GM18499 (cell line): ENCODE measurements around the gene ATP11A.
"Not testable (repeated sequence)": the region's sequence is repeated elsewhere in the genome, so short reads cannot be mapped to it uniquely, and the experiment has no call there.

Experiments
- ATAC-seq: cut with Tn5 transposase; IDR thresholded peaks from one replicate; pipeline ENCODE4 v1.9.1; 2021; ENCODE audit warnings: moderate number of reproducible peaks; ENCODE audit not compliant: insufficient read depth, unreplicated experiment

Gene ATP11A

DNA sequence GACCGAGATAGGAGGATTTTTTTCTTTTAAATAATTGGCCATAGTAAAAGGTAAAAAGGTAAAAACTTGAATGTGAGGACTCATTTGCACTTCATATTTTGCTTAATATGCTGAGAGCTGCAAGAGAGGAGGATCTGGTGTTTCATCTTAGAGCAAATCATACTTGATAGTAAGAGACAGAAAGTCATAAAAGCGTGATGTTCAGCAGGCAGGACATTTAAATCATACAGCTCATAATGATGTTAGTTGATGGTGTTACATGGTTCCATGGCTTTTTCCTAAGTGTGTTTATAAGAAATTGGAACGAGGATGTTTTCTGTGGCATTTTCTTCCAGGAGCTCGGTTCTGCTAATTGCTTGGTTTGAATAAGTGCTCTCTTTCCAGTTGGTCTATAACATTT, 16.3 kb downstream of the ATP11A start:
- no peak for ATAC-seq

DNA sequence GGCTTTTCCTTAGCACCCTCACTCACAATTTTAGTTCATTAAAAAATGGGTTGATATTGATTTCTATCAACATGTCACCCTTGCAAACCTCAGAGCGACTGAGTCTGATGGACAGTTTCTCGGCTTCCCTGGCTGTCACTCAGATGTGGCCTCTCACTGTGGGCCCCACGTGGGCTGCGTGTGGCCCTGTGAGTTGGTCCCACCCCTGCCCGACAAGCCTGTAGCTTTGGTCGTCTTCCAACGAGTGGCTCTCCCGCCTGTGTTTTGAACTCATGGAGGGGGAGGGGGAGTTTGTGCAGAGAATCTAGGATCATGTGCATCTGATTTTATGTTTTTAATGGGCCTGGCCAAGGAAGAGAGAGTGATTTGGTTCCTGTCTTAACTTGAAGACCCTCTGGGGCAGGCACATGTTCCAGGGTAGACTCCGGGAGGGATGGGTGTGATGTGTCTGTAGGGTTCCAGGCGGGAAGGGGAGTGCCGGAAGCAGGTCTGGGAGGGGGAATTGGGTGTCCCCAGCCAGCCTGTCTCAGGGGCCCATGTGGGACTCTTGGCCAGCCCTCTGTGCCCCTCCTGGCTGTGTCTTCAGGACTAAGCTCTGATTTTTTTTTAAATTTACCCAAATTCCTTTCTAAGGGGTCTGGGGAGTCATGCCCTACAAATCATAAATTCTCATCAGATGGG, 18.9 kb downstream of the ATP11A start:
- no peak for ATAC-seq

DNA sequence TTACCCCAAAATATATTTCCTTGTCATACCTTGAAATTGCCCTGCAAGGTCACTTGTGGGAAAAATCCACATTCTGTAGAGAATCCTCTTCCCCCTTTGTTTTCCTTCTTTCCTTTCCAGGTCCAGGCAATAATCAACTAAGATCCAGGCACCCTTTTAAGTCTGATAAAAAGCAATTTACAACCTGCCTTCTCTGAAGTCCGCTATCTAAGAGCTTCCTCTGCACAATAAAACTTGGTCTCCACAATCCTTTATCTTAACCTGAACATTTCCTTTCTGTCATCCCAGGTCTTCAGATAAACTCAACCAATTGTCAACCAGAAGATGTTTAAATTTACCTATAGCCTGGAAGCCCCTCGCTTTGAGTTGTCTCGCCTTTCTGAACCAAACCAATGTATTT, 19.5 kb downstream of the ATP11A start:
- ATAC-seq: not testable (repeated sequence)

DNA sequence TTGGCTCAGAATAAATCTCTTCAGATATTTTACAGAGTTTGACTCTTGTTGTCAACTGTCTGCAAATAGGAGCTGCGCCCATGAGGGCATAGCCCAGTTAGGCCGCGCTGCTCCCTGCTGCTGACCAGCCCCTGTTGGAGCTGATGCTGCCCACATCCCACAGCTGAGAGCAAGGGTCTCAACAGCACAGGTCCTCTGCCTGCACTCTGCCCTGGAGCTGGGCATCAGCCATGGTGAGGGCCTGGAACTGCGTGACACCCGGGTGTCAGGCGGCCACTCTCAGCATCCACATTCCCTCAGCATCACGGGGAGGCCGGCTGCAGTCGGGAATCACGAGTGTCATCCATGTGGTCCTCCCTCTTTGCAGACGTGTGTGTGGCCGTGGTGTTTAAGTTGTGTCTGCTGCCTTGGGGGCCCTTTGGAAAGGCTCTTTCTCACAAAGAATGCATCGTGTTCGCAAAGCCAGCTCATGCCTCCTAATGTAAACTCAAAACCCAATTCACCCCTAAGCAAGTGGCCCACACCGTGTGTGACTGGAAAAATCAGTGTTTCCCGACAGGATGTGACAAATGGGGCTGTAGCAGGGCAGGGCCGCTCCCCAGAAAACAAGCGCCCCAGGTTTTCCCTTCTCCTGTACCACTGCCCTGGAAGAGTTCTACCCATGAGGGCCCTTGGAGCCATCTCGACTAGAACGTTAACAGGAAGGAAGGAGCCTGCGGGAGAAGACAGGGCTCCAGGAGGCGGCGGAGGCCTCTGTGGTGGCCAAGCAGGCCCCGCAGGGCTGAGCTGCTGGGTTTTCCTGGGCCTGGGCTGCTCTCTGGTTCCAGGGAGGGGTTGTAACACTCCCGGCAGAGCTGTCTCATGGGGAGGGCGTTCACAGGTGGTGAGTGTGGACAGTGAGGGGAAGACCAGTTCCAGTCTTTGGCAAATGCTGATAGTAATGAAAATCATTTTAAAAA, 20.3 kb downstream of the ATP11A start:
- ATAC-seq: no peak

DNA sequence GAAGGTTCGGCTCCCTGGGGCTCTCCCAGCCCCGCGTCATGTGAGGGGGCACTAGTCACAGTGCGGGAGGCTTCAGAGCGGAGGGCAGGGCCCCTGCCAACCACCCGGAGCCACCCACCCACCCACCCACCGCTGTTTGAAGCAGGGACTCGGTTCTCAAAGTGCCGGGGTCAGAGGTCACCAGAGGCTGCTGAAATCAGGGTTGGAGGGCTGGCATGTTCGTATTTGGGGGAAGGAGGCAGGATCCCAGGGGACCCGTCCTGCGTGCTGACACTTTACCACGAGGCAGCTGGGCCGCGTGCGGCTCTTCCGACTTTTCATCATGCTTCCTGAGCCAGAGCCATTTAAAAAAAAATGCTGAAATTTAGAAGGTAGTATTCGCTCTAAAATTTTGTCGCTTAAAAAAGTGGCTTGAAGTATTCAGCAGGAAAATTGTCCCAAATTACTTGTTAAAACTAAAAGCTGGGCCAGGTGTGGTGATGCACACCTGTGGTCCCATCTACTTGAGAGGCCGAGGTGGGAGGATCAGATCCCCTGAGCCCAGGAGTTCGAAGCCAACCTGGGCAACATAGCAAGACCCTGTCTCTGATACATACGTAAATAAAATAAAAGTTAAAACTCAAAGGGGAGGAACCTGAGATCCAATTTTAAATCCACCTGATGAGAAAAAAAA, 21.2 kb downstream of the ATP11A start:
- ATAC-seq: no peak

DNA sequence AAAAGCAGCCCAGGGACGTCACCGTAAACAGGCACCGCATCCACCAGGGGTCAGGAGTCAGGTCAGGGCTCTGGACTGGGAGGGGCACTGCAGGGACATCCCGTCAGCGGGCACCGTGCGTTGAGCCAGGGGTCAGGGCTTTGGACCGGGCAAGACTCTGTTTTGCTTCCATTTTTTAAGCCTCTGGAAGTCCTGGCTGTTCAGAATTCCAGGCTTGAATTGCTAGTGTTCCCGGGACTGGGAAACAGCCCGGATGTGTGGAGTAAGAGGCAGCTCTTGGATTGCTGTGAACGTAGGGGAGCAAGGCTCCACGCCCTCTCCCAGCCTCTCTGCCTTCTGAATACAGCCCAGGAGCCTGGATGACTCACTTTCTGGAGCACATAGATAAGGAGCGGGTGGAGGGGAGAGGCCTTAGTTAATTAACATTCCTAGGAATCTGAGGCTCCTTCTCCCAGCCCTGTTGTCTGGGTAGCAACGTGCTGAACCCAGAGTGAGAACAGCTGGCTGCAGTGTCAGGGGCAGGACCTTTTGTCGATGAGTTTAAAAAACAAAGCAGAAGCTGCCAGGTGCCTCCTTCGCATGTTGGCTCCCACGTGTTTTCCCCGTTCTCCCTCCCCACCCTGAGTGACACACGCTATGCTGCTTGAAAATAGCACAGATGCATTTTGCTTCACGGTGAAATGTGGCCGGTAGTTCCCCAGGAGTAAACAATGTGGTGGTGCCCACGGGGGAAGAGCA, 21.9 kb downstream of the ATP11A start:
- ATAC-seq: no peak

DNA sequence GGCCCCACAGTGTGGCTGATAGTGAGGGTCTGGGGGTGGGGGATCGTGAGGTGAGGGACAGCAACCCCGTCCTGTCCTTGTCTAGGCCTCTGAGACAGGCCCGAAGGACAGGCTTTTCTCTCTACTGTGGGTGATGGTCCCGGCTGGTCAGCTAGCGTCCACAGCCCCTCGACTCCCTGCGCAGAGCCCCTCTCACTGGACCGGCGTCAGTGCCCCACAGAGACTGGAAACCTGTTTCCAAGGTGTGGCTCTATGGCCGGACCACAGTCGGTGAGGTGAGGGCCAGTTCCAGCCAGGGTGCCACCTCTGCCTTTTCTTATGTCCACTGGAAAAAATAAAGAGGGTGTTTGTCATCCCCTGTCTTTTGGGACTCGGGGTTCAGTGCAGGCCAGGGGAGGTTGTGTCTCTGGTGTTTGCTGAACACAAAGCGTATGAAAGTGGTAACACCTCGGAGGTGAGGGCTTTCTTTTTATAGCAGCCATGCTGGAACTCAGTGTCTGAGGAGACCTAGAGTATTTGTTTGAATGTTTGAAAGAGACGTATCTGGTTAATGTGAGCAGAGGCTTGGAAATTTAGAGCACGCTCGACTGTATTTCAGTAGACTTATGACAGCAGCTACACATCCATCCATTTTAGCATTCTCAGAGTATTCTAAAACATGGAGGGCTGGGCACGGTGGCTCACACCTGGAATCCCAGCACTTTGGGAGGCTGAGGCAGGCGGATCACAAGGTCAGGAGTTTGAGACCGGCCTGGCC, 22.8 kb downstream of the ATP11A start:
- no peak for ATAC-seq

DNA sequence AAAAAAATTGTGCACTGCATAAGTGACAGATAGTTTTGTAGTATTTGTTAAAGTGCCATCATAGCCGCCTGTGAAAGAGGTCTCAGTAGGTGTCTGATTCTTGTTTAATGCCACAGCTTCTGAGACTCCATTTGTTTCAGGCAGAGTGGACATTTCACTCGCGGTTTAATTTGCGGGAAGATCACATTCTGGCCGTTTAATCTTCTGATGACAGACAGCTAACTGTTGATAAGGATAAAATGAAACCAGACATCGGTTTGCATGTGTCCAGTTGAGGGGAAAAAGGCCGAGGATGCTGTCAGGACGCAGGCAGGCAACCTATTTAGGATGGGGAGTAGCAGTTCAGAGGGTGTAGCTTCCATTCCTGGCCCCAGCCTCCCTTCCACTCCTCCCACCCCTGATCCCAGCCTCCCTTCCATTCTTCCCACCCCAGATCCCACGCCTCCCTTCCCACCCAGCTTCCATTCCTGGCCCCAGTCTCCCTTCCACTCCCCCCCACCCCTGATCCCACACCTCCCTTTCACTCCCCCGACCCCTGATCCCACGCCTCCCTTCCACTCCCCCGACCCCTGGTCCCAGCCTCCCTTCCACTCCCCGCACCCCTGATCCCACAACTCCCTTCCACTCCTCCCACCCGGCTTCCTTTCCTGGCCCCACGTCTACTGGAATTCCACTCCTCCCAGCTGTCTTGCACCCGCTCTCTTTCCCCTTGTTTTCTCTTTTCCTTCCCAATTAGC, 23.8 kb downstream of the ATP11A start:
- ATAC-seq: no peak

DNA sequence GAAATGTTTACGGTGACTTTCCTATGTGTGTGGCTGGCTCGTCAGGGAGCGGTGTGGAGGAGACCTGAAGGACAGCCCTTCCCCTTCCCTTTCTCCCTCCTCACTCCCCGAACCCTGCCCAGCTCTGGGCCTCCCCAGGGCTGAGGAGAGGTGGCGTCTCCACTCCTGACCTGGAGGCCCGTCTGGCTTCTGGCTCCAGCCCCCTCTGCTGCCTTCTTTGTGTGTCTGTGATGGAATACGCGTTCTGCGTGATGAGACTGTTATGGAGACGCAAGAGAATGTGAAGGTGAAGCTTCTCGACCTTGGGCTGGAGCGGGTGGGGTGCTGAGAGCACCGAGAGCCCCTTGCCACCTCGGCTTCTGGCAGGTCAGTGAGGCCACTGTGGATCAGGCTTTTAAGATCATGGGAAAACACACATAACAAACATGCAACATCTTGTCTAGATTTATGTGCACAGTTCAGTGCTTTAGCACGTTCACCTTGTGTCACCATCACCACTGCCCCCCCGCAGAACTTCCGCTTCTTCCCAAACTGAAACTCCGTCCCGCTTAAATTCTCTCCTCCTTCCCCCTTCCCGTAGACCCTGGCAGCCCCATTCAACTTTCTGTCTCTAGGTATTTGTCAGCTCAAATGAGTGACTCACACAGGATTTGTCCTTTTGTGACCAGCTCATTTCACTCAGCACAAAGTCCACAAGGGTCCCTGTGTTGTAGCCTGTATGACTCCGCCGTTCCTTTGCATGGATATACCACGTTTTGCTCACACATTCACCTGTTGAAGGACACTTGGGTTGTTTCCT, 24.7 kb downstream of the ATP11A start:
- no peak for ATAC-seq

DNA sequence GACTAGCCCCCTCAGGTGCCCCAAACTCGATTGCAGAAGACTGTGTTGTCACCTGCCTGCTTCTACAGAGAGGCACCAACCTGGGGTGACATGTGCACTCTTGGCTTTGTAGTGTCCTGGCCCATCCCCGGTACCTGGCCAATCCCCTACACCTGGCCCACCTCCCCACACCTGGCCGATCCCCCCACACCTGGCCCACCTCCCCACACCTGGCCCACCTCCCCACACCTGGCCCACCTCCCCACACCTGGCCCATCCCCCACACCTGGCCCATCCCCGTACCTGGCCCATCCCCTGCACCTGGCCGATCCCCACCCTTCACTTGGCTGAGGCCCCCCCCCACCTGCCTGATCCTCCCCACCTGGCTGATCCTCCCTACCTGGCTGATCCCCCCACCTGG, 25.4 kb downstream of the ATP11A start:
- ATAC-seq: no peak

DNA sequence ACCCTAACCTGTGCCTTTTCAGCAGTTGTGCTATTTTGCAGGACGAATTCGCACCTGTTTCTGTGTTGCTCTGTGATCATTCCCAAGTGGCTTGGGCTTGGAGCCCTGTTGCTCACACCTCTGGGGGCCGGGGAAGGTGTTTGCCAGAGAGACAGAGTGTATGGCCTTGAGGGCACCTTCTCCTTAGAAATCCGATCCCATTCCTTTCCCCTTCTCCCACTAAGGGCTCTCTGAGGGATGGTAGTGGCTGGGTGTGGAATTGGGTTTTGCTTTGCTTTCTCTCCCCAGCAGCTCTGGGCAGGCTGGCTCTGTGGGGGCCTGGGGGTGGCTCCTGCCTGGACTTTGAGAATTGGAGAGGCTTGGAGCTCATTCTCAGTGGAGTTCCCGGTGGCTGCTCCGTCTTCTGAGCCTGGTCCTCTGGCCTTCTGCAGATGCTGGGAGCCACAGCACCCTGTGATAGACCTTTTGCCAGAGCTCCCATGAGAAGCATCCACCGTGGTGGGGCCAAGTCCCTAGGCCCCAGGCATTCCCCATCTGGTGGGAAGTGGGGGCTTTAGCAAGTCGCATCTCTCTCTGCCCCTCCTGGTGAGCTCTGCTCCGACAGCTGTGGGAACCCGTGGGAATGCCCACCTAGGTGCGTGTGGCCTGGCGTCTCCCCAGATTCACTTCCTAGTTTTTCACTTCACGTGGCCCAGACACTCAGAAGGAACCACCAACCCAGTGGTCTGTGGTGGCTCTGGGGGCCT, 26.1 kb downstream of the ATP11A start:
- no peak for ATAC-seq

DNA sequence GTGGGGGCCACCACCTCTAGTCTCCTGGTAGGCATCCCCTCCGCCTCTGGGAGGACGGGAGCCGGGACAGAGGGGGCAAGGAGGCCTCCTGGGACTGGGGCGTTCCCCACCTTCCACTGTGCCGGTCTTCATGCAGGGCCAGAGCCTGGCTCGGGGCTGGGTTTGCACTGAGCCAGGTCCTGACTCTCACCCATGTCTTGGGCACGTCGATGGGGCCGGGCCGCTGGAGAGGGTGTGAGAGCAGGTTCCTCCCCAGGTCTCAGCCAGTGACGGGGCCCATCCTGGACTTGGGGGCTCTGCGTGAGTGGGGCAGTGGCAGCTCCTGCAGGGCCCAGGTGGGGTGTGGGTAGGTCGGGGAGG, 26.6 kb downstream of the ATP11A start:
- ATAC-seq: no peak

DNA sequence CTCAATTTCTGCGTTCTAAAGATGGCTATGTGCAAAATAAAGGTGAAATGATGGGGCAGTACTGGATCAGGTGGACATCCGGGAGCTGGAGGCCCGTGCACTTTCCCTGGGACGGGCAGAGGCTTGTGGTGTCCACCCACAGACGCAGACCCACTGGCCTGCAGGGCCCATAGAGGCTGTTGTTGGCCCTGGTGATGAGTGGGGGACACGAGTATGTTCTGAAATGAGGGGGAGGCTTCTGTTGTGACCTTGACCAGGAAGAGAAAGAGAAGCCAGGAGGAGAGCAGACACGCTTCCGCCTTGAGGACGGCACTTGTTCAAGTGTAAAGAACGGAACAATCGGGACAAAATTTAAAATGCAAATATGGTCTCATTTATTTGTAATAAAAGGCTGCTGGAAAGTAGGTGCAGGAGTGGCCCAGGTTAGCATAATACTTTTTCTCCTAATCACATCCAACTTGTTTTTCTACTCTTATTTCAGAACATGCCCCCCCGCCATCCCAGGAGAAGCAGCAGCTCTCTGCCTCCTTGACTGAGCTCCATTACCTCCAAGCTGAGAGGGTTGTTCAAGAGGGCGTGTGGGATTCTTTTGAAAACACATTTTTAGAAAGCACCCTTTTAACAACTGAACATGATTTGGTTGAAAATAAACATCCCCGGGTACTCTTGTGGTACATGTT, 27.1 kb downstream of the ATP11A start:
- ATAC-seq: no peak

DNA sequence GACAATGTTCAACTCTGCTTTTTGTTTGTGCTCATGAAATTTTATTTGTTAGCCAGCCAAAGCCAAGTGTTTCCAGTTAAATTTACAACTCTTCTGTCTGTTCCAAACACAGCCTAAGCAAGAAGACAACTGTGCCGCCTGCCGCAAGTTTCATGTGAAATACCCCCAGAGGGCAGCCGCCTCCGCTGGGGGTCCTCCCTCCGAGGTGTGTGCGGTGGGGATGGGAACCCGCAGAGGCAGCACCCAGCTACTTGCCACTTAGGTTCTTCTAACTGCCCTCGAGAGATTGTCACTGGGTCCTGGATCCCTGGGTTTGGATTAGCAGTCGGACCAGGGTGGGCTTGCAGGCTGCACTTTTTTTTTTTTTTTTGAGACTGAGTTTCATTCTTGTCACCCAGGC, 28.5 kb downstream of the ATP11A start:
- no peak for ATAC-seq

DNA sequence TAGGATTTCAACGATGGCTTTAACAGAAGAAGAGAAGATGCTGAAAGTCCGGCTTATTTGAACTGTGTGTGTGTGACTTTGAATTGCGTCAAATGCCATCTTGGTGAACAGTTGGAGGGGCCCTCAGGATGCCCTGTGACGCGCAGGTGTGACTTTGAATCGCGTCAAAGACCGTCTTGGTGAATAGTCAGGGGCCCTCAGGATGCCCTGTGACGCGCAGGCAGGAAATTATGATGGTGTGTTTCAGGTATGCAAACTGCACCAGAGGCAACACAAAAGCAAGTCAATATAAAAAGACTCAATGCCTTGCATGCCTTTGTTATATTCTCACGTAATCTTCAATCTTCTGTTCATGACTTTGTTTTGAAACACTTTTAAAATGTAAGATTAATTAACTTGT, 29.2 kb downstream of the ATP11A start:
- no peak for ATAC-seq

DNA sequence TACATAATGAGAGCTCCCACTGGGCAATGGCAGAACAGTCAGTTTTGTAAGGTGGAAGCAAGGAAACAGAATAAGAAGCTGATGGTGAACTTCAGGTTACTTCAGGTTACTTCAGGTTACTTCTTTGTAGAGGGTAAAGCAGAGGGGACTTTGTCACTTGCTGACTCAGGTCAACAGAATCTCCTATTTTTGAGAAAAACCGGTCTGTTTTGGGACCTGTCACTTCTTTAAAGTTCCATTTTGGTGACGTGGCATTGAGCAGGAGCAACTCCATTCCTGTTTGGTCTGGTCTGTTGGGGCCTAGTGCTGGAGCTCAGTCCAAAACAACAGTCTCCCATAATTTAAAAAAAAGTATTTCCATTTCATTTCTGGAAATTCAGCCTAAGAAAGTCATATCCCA, 29.7 kb downstream of the ATP11A start:
- ATAC-seq: no peak

DNA sequence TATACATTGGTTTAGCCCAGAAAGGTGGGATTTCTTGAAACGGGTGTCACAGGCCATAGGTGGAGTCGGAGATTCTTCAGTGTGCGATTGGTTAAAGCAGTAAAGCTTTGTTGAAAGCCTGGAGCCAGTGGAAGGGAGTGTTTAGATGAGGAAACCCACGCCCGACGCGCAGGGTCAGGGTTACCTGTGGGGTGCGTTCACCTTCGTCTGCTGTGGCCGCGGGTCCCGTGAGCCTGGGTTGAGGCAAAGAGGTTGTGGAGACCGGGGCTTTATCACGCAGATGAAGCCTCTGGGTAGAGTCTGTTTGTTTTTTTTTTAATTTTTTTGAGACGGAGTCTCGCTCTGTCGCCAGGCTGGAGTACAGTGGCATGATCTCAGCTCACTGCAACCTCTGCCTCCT, 30.4 kb downstream of the ATP11A start:
- ATAC-seq: no peak
